Ascending aorta (tissue), 2 donors: Measurements from ENCODE around the gene ELF2. TPM values are rescaled to one million over a fixed set of nuclear protein-coding genes. Genes with fewer than 3 reads are reported as not detected.
"Not testable (repeated sequence)": the region's sequence is repeated elsewhere in the genome, so short reads cannot be mapped to it uniquely, and the experiment has no call there.

Source experiments
- DNase-seq, 2 donors: peaks; one replicate each; pipeline ENCODE4 v3.0.0-alpha.2; 2019; ENCODE audit warnings: low spot score in 2 of 2
- H3K27ac ChIP-seq, 2 donors: fragments of 200-600 bp; sonication (generic); one replicate each; pipeline ENCODE4 v1.5.1; 2016 to 2017; ENCODE audit warnings: mild to moderate bottlenecking in 1 of 2
- H3K27me3 ChIP-seq: fragments of 200-600 bp; sonication (generic); one replicate; pipeline ENCODE4 v1.5.1; 2017
- H3K36me3 ChIP-seq, 2 donors: fragments of 200-600 bp; sonication (generic); one replicate each; pipeline ENCODE4 v1.5.1; 2016
- H3K4me1 ChIP-seq, 2 donors: fragments of 200-600 bp; sonication (generic); one replicate each; pipeline ENCODE4 v1.5.1; 2016 to 2017; ENCODE audit warnings: mild to moderate bottlenecking in 1 of 2
- H3K4me3 ChIP-seq, 2 donors: fragments of 200-600 bp; sonication (generic); one replicate each; pipeline ENCODE4 v1.5.1; 2016 to 2017; ENCODE audit warnings: mild to moderate bottlenecking in 1 of 2
- H3K9me3 ChIP-seq, 2 donors: fragments of 200-600 bp; sonication (generic); one replicate each; pipeline ENCODE4 v1.5.1; 2016
- intact Hi-C: fragments of 100-400 bp; cut with DNase I; formaldehyde crosslinking; loops from one replicate; pipeline ENCODE4 v1.15.1; 2023
- total RNA-seq: library from RNA; depleted of rRNA; stranded (reverse); fragments of >200 nt; gene quantifications from one replicate; pipeline ENCODE4 v1.1.0, GENCODE V29; 2016
- TF ChIP-seq, protein P1 (sequence below), 3 experiments: fragments of 200-600 bp in 2 of 3; fragments of 450-650 bp in 1 of 3; sonication (generic) in 2 of 3; IDR thresholded peaks; one replicate each; pipeline ENCODE4 v1.5.1; 2016 to 2019; ENCODE audit warnings: antibody characterized with exemption in 3 of 3, mild to moderate bottlenecking in 1 of 3, moderate library complexity in 1 of 3

ELF2 gene
- total RNA-seq, 1 donor from 2014 or later: 20.3 TPM

DNA sequence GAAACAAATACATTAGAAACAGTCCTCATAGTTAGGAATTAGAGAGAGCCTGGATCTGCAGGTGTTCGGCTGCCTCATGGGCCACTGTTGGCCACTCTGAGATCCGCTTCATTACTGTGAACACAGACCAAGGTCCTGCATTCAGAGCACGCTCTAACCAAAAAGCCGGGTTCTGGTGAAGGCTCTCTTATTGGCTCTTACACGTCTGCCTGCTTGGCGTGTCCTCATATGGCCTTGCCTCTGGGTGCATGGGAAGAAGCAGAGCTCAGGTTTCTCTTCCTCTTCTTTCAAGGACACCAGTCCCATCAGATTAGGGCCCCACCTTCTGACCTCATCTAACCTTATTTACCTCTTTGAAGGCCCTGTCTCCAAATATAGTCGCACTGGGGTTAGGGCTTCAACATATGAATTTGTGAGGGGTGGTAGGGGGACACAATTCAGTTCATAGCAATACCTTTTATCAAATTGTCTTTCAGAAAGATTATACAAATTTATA is 37.1 kb upstream of the ELF2 start:
- Histone ChIP-seq H3K9me3 (no peaks in the 10 kb centered on the region), H3K4me1 (no peaks in the 10 kb centered on the region), H3K36me3 (no peaks in the 10 kb centered on the region), H3K4me3 (no peak overlapping the region), H3K27me3 (no peaks in the 10 kb centered on the region), H3K27ac (no peak overlapping the region)
- peak in 1 of 2 donors; percentile 24 for DNase-seq
- TF ChIP-seq, protein P1, sequence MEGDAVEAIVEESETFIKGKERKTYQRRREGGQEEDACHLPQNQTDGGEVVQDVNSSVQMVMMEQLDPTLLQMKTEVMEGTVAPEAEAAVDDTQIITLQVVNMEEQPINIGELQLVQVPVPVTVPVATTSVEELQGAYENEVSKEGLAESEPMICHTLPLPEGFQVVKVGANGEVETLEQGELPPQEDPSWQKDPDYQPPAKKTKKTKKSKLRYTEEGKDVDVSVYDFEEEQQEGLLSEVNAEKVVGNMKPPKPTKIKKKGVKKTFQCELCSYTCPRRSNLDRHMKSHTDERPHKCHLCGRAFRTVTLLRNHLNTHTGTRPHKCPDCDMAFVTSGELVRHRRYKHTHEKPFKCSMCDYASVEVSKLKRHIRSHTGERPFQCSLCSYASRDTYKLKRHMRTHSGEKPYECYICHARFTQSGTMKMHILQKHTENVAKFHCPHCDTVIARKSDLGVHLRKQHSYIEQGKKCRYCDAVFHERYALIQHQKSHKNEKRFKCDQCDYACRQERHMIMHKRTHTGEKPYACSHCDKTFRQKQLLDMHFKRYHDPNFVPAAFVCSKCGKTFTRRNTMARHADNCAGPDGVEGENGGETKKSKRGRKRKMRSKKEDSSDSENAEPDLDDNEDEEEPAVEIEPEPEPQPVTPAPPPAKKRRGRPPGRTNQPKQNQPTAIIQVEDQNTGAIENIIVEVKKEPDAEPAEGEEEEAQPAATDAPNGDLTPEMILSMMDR (IDR thresholded peaks at IDR 0.05): no peak
- intact Hi-C loops: no loop called here

DNA sequence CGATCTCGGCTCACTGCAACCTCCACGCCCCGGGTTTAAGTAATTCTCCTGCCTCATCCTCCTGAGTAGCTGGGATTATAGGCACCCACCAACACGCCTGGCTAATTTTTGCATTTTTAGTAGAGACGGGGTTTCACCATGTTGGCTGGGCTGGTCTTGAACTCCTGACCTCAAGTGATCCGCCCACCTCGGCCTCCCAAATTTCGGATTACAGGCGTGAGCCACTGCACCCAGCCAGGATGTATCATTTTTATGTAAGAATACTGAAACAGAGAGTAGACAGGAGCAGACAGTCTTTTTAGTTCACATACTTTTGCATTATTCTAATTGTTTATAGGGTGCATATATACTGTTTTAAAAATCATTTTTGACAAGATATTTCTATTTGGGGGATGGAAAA is 36.6 kb upstream of the ELF2 start:
- DNase-seq, H3K9me3 ChIP-seq, H3K4me1 ChIP-seq, intact Hi-C loops, H3K27me3 ChIP-seq, H3K27ac ChIP-seq, H3K4me3 ChIP-seq, H3K36me3 ChIP-seq: not testable (repeated sequence)

- intact Hi-C loops: no loop called here
Observed at GRCh38 chr4:139212900-139213299, 35.9 kb upstream of the ELF2 start.

GRCh38 chr4:139210486-139210885 is 33.5 kb upstream of the ELF2 start:
- TF ChIP-seq, protein P1 (IDR thresholded peaks at IDR 0.05): no peak
- DNase-seq: no peak
- H3K4me1 ChIP-seq: no peaks in the 10 kb centered on the region
- H3K27me3 ChIP-seq: no peaks in the 10 kb centered on the region
- H3K4me3 ChIP-seq: no peak overlapping the region
- intact Hi-C loops: no loop called here
- H3K9me3 ChIP-seq: no peaks in the 10 kb centered on the region
- H3K36me3 ChIP-seq: no peaks in the 10 kb centered on the region
- H3K27ac ChIP-seq: no peak overlapping the region

More at GRCh38 chr4:139212900-139213299, 35.9 kb upstream of the ELF2 start:
- Histone ChIP-seq H3K4me1 (no peaks in the 10 kb centered on the region), H3K27ac (no peak overlapping the region), H3K27me3 (no peaks in the 10 kb centered on the region), H3K4me3 (no peak overlapping the region), H3K36me3 (no peaks in the 10 kb centered on the region), H3K9me3 (no peaks in the 10 kb centered on the region)
- TF ChIP-seq, protein P1 (IDR thresholded peaks at IDR 0.05): no peak
- no peak for DNase-seq

DNA sequence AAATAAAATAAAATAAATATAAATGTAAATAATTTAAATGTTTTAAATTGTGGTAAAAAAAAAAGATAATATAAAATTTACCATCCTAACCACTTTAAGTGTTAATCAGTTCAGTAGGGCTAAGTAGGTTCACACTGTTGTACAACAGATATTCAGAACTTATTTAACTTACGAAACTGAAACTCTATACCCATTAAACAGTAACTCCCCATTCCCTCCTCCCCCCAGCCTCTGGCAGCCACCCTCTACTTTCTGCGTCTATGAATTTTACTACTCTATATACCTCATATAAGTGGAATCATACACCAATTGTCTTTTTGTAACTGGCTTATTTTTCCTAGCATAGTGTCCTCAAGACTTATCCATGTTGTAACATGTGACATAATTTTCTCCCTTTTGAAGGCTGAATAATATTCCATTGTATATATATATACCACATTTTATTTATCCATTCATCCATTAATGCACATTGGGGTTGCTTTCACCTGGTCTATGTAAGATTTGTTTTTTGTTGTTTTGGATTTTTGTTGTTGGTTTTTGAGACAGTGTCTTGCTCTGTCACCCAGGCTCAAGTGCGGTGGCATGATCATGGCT is 32.5 kb upstream of the ELF2 start:
- no peak for DNase-seq
- Histone ChIP-seq H3K27me3 (no peaks in the 10 kb centered on the region), H3K36me3 (no peaks in the 10 kb centered on the region), H3K4me3 (no peak overlapping the region), H3K27ac (no peak overlapping the region), H3K9me3 (no peaks in the 10 kb centered on the region), H3K4me1 (no peaks in the 10 kb centered on the region)
- TF ChIP-seq, protein P1 (IDR thresholded peaks at IDR 0.05): no peak
- intact Hi-C loops: no loop called here

GRCh38 chr4:139208404-139208945 is 31.5 kb upstream of the ELF2 start:
- Histone ChIP-seq H3K27ac (no peak overlapping the region), H3K4me3 (no peak overlapping the region), H3K36me3 (no peaks in the 10 kb centered on the region), H3K4me1 (no peaks in the 10 kb centered on the region), H3K27me3 (no peaks in the 10 kb centered on the region), H3K9me3 (no peaks in the 10 kb centered on the region)
- TF ChIP-seq, protein P1 (IDR thresholded peaks at IDR 0.05): no peak
- intact Hi-C loops: no loop called here
- no peak for DNase-seq
